ENCODE results near the gene ZDHHC16. TPM values are rescaled to one million over a fixed set of nuclear protein-coding genes. Genes with fewer than 3 reads are reported as not detected.

Gene ZDHHC16
- polyA plus RNA-seq, 1 donor (not counting 4 experiments of a cell fraction or from before 2014, with no cell fraction given), result 67.8 TPM

DNA sequence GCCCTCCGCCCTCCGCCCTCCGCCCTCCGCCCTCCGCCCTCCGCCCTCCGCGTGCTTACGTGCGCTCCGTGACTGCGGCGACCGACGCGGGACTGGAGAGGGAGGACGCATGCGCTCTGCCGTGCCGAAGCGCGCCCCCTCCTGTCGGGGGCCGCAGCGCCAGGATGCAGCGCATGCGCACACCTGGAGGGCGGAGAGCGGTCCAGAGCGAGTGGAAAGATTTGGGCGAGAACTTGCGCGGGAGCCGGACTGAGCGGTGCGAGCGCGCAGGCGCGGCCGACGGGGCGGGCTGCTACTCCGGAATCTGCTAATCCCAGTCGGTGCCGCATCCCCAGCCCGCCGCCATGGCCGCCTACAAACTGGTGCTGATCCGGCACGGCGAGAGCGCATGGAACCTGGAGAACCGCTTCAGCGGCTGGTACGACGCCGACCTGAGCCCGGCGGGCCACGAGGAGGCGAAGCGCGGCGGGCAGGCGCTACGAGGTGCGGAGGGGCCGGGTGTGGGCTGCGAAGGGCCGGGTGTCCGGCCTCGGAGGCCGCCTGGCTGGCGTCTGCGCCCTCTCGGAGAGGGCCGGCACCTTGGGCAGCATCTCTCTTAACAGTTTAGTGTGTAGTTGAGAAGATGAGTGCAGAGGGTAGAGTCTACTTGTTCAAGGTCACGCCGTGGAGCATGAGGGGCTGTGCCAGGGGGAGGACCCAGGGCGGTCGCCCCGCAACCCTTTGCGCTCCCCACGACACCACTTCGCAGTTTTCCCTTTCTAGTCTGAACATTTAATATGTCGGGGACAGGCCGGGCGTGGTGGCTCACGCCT is 19.8 kb upstream of the ZDHHC16 start, which contains the start of gene PGAM1:
TSS of gene PGAM1 (plus strand) at position 228 of the 812 bp plus-strand sequence. CDS start at position 345, 117 bp downstream.
- peak; percentile 77 for DNase-seq (ENCODE audit: low read depth, low spot score)
- Histone ChIP-seq H3K36me3 (ENCODE audit: control insufficient read depth in 2 of 2, extremely low read depth in 1 of 2, insufficient read depth in 2 of 2, low read length in 2 of 2) (peaks cover 14 to 23% of the 10 kb centered on the region in 2 experiments), H3K9me3 (ENCODE audit: control insufficient read depth, low read depth, low read length) (no peaks in the 10 kb centered on the region), H2AFZ (ENCODE audit: control insufficient read depth, low read length) (peak within 1 kb of the TSS; percentile 34), H3K4me3 (ENCODE audit: control insufficient read depth in 2 of 3, extremely low read depth in 1 of 3, insufficient read depth in 2 of 3, low read depth in 1 of 3, low read length in 3 of 3) (peak within 1 kb of the TSS; percentile 74 to 97 (median 95)), H4K20me1 (ENCODE audit: control insufficient read depth, extremely low read depth, insufficient read depth, low read length) (peaks cover 6% of the 10 kb centered on the region), H3K27ac (ENCODE audit: control insufficient read depth, insufficient read depth, low read length) (peak within 1 kb of the TSS; percentile 88), H3K9ac (ENCODE audit: control insufficient read depth, extremely low read depth, insufficient read depth, low read length) (peak within 1 kb of the TSS; percentile 94), H3K79me2 (ENCODE audit: control insufficient read depth, insufficient read depth, low read length) (peaks cover 48% of the 10 kb centered on the region), H3K4me1 (ENCODE audit: control insufficient read depth, extremely low read depth, insufficient read depth, low read length) (peaks cover 22% of the 10 kb centered on the region), H3K27me3 (ENCODE audit: control insufficient read depth, extremely low read depth, insufficient read depth, low read length) (no peaks in the 10 kb centered on the region), H3K9me1 (ENCODE audit: control insufficient read depth, extremely low read depth, insufficient read depth, low read length) (no peaks in the 10 kb centered on the region), H3K4me2 (ENCODE audit: control insufficient read depth, extremely low read depth, insufficient read depth, low read depth, low read length) (peak within 1 kb of the TSS; percentile 93)
- FAIRE-seq, result no peak
- TF ChIP-seq EZH2 (IDR thresholded peaks at IDR 0.05; ENCODE audit: low read length), result no peak
- TF ChIP-seq, protein P1, sequence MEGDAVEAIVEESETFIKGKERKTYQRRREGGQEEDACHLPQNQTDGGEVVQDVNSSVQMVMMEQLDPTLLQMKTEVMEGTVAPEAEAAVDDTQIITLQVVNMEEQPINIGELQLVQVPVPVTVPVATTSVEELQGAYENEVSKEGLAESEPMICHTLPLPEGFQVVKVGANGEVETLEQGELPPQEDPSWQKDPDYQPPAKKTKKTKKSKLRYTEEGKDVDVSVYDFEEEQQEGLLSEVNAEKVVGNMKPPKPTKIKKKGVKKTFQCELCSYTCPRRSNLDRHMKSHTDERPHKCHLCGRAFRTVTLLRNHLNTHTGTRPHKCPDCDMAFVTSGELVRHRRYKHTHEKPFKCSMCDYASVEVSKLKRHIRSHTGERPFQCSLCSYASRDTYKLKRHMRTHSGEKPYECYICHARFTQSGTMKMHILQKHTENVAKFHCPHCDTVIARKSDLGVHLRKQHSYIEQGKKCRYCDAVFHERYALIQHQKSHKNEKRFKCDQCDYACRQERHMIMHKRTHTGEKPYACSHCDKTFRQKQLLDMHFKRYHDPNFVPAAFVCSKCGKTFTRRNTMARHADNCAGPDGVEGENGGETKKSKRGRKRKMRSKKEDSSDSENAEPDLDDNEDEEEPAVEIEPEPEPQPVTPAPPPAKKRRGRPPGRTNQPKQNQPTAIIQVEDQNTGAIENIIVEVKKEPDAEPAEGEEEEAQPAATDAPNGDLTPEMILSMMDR (optimal IDR thresholded peaks at IDR 0.05 in 1 of 3, IDR thresholded peaks at IDR 0.05 in 1 of 3, conservative IDR thresholded peaks at IDR 0.05 in 1 of 3; ENCODE audit: extremely low read depth in 1 of 3, insufficient read depth in 2 of 3, low read length in 3 of 3), result peak; percentile 59 to 99 (median 85)
- dilution Hi-C loops (cut with MboI; ENCODE audit: extremely low pct_ligation_motif_present, low sequenced_read_pairs), result no loop called here

DNA sequence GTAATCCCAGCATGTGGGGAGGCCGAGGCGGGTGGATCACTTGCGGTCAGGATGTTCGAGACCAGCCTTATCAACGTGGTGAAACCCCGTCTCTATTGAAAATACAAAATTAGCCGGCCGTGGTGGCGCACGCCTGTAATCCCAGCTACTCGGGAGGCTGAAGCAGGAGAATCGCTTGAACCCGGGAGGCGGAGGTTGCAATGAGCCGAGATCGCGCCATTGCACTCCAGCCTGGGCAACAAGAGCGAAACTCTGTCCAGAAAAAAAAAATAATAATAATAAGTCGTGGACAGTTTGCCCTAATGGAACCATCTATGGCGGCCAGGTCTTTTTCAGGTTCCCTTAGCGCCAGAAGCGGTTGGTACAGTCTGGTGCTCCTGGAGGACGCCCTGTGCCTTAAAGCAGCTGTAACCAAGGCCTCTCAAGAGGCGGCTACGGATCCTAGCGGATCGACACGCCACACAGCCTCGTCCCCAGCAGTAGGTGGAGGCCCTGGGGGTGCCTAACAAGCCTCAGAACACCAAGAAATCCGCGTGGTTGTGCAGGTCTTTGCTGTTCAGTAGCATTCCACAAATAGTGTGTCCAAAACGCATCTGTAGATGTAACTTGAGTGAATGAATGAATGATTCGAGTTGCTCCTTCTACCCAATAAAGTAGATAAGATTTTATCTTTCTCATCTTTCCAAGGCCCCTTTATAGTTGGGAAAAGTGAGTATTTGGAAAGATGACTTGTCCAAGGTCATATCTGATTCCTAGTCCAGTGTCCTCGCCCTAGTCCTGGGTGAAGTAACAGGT is 19.0 kb upstream of the ZDHHC16 start:
- dilution Hi-C loops (cut with MboI; ENCODE audit: extremely low pct_ligation_motif_present, low sequenced_read_pairs), result no loop called here
- Histone ChIP-seq H4K20me1 (ENCODE audit: control insufficient read depth, extremely low read depth, insufficient read depth, low read length) (peaks cover 6% of the 10 kb centered on the region), H3K9me3 (ENCODE audit: control insufficient read depth, low read depth, low read length) (no peaks in the 10 kb centered on the region), H3K9me1 (ENCODE audit: control insufficient read depth, extremely low read depth, insufficient read depth, low read length) (no peaks in the 10 kb centered on the region), H3K27ac (ENCODE audit: control insufficient read depth, insufficient read depth, low read length) (peak overlapping the region; percentile 88), H3K36me3 (ENCODE audit: control insufficient read depth in 2 of 2, extremely low read depth in 1 of 2, insufficient read depth in 2 of 2, low read length in 2 of 2) (peaks cover 20 to 31% of the 10 kb centered on the region in 2 experiments), H3K27me3 (ENCODE audit: control insufficient read depth, extremely low read depth, insufficient read depth, low read length) (no peaks in the 10 kb centered on the region), H3K4me3 (ENCODE audit: control insufficient read depth in 2 of 3, extremely low read depth in 1 of 3, insufficient read depth in 2 of 3, low read depth in 1 of 3, low read length in 3 of 3) (peak overlapping the region; percentile 74 to 97 (median 95)), H3K4me2 (ENCODE audit: control insufficient read depth, extremely low read depth, insufficient read depth, low read depth, low read length) (peak overlapping the region; percentile 80), H2AFZ (ENCODE audit: control insufficient read depth, low read length) (no peak overlapping the region), H3K79me2 (ENCODE audit: control insufficient read depth, insufficient read depth, low read length) (peaks cover 55% of the 10 kb centered on the region), H3K9ac (ENCODE audit: control insufficient read depth, extremely low read depth, insufficient read depth, low read length) (peak overlapping the region; percentile 94), H3K4me1 (ENCODE audit: control insufficient read depth, extremely low read depth, insufficient read depth, low read length) (peaks cover 22% of the 10 kb centered on the region)
- DNase-seq (ENCODE audit: low read depth, low spot score) (no peak), FAIRE-seq (no peak)
- TF ChIP-seq, protein P1 (optimal IDR thresholded peaks at IDR 0.05 in 1 of 3, IDR thresholded peaks at IDR 0.05 in 1 of 3, conservative IDR thresholded peaks at IDR 0.05 in 1 of 3; ENCODE audit: extremely low read depth in 1 of 3, insufficient read depth in 2 of 3, low read length in 3 of 3), result no peak
- TF ChIP-seq EZH2 (IDR thresholded peaks at IDR 0.05; ENCODE audit: low read length), result no peak
